Measurements from ENCODE around the gene VSTM2L.
A peak's percentile ranks its signal among the peaks of the same experiment; 100 is the strongest.

The VSTM2L gene

DNA sequence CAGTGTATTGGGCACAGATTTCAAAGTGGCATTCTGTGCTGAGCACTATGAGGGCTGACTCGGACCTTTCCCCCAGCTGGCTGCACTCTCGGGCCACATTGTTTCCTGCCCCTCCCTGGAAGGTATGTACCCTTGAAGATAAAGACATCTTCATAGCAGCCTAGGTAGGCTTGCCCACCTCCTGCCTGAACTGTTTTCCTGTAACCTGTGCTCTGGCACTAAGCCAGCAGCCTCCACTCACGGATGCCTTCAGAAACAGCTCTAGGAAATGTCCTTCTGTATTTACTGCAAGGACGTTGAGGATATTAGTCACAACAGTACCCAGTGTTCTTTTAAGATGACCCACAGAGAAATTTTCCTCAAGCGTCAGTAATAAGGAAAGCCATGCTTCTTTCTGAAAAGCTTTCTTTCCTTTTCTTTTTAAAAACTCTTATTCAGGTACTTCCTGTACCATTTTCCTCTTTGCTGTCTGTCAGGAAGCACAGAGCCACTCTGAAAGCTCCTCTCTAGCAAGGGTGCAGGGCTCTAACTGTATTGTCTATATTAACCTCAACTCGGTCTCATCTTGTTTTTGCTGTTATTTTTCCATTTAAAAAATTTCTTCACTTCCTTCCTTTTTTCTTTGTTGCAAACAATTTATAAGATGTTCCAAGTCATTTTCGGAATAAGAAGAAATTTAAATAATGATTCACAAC is 86.8 kb downstream of the VSTM2L start:
- Mint-ChIP-seq H3K9me3 (no peaks in the 10 kb centered on the region), H3K36me3 (peaks cover 39 to 62% of the 10 kb centered on the region in 2 donors), H3K4me1 (peaks cover 11 to 39% of the 10 kb centered on the region in 2 donors), H3K27me3 (no peaks in the 10 kb centered on the region), H3K27ac (peak overlapping the region; percentile 72), H3K4me3 (no peak overlapping the region)
- ATAC-seq (replicated peaks) = no peak
- no peak for DNase-seq

DNA sequence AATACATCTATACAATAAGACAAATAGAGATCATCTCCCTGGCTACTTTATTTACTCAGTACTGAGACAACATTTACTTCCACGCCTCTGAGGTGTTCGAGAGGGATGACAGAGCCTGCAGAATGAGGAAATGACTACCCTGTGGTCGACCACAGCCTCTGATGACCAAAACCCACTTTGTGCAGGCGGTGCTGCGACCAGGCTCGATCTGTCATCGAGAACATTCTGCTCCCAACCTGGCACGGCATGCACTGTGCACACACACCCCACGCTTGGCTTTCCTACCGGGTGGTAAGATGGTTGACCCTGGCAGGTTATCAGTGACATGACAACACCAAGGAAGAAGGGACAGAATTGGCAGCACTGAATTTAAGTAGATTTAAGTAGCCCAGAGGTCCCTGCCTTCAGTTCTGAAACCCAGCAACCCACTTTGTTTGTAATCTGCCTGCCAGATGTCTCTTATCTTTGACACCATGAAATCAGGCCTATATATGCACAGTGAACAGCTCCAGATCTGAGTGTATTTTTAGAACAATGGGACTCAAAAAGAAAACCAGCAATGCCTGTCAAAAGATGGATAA is 87.7 kb downstream of the VSTM2L start:
- peak overlapping the region; percentile 72 for H3K27ac Mint-ChIP-seq
- H3K4me3 Mint-ChIP-seq = peak overlapping the region; percentile 22 to 28
- DNase-seq = peak; percentile 78

DNA sequence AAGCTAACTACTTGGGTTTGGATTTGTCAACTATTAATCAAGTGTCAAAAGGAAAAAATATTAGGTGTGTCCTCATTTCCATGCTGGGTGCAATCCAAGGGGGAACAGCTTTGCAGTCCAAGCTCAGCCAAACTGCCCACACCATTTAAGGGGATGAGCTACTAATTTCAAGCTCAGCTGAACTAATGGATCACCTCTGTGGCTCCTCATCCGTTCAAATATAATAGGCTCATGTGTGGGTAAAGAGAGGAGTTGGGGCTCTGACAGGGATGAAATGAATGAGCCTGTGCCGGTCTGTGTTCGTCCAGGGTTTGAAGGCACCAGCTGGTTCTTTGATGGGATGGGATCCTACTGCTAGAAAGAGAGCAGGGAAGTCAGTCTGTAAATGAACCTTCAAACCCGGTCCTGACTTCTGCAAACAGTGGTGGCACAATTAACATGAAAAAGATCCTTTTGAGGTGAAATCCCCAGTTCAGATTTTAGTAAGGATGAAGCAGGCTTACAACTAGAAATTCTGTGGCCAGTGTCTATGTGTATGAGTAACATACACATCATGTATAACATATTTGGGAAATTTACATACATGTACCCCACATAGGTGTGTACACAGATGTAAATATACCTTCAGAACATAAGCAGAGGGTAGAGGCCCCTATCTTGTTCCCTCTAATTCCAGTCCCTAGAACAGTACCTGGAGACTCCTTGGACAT is 88.4 kb downstream of the VSTM2L start:
- ATAC-seq (replicated peaks) = no peak
- DNase-seq = no peak
- Mint-ChIP-seq H3K4me1 (peaks cover 11 to 39% of the 10 kb centered on the region in 2 donors), H3K9me3 (no peaks in the 10 kb centered on the region), H3K27ac (peak overlapping the region; percentile 72), H3K36me3 (peaks cover 44 to 62% of the 10 kb centered on the region in 2 donors), H3K27me3 (no peaks in the 10 kb centered on the region), H3K4me3 (peak overlapping the region; percentile 22 to 28)

More for the DNA sequence above, 87.7 kb downstream of the VSTM2L start:
- ATAC-seq (replicated peaks) = peak; percentile 99
- Mint-ChIP-seq H3K36me3 (peaks cover 43 to 65% of the 10 kb centered on the region in 2 donors), H3K4me1 (peaks cover 11 to 39% of the 10 kb centered on the region in 2 donors), H3K9me3 (no peaks in the 10 kb centered on the region), H3K27me3 (no peaks in the 10 kb centered on the region)

DNA sequence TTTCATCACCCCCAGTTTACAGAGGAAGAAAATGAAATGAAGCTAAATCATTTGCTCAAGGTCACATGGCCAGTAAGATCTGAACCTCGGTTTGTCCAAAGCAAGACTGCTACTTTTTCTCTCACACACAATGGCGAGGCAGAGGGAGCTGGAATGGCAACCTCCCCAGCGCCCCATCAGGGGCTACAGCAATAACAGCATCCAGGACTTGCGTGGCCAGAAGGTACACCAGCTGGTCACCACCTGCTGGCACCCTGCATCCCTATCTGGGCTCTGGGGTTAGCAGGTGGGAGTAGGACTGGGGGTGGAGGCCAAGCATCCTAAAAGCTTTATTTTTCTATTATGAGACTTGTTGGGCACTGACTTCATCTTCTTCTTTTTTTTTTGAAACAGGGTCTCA is 89.0 kb downstream of the VSTM2L start:
- H3K36me3 Mint-ChIP-seq = peaks cover 50 to 56% of the 10 kb centered on the region in 2 donors
- no peak for DNase-seq

GRCh38 chr20:37992802-37993409 is 90.0 kb downstream of the VSTM2L start:
- Mint-ChIP-seq H3K4me3 (no peak overlapping the region), H3K27ac (no peak overlapping the region), H3K9me3 (no peaks in the 10 kb centered on the region), H3K36me3 (peaks cover 50 to 51% of the 10 kb centered on the region in 2 donors), H3K4me1 (peaks cover 11 to 39% of the 10 kb centered on the region in 2 donors), H3K27me3 (no peaks in the 10 kb centered on the region)
- no peak for ATAC-seq (replicated peaks)
- no peak for DNase-seq

More for the DNA sequence above, 89.0 kb downstream of the VSTM2L start:
- H3K27me3 Mint-ChIP-seq = no peaks in the 10 kb centered on the region
- H3K4me3 Mint-ChIP-seq = no peak overlapping the region
- H3K4me1 Mint-ChIP-seq = peaks cover 11 to 39% of the 10 kb centered on the region in 2 donors
- no peak overlapping the region for H3K27ac Mint-ChIP-seq
- ATAC-seq (replicated peaks) = no peak
- no peaks in the 10 kb centered on the region for H3K9me3 Mint-ChIP-seq

DNA sequence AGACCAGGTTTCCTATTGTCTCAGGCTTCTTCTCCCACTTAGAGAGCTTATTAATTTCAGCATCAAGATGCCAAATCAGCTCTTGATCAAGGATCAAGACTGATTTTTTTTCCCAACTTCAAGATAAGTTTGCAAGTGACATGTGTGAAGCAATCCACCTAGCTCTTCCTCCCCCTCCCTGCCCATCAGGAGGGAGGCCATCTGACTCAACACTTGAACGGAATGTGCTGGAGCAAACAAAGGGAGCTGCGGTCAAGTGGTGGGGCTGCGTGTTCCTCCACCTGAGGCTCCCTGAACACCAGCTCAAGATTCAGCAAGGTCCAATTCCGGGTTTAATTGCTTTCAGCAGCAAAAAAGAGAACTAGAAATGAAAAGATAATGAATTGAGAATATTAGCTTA is 91.6 kb downstream of the VSTM2L start:
- Mint-ChIP-seq H3K4me1 (peaks cover 11 to 39% of the 10 kb centered on the region in 2 donors), H3K27ac (peak overlapping the region; percentile 5), H3K4me3 (no peak overlapping the region), H3K27me3 (no peaks in the 10 kb centered on the region), H3K36me3 (peaks cover 44 to 45% of the 10 kb centered on the region in 2 donors), H3K9me3 (no peaks in the 10 kb centered on the region)
- ATAC-seq (replicated peaks) = no peak
- no peak for DNase-seq
